WERI-Rb-1 (cell line): ENCODE results near the gene SLIT2.

Experiments used
- DNase-seq: peaks from one replicate; pipeline ENCODE4 v3.0.0-alpha.2; 2020
- H3K27ac ChIP-seq: fragments of 250-450 bp; sonication (Bioruptor Pico); 2 replicates; pipeline ENCODE4 v1.5.1; 2020; ENCODE audit warnings: mild to moderate bottlenecking, moderate library complexity
- H3K27me3 ChIP-seq: fragments of 250-450 bp; sonication (Bioruptor Pico); 2 replicates; pipeline ENCODE4 v1.5.1; 2021; ENCODE audit warnings: mild to moderate bottlenecking, low read depth, moderate library complexity; ENCODE audit not compliant: insufficient read depth, severe bottlenecking
- H3K36me3 ChIP-seq: fragments of 250-450 bp; sonication (Bioruptor Pico); 2 replicates; pipeline ENCODE4 v1.5.1; 2020; ENCODE audit warnings: mild to moderate bottlenecking, moderate library complexity
- H3K4me3 ChIP-seq: 2 replicates; pipeline ENCODE4 v1.5.1; 2011; ENCODE audit warnings: low read depth, mild to moderate bottlenecking, control low read depth, low read length
- H3K9me3 ChIP-seq: fragments of 250-450 bp; sonication (Bioruptor Pico); 2 replicates; pipeline ENCODE4 v1.5.1; 2021; ENCODE audit warnings: mild to moderate bottlenecking, moderate library complexity; ENCODE audit not compliant: severe bottlenecking
- TF ChIP-seq, protein P1 (sequence below): IDR thresholded peaks from 2 replicates; pipeline ENCODE4 v1.5.1; 2011; ENCODE audit warnings: low read depth, mild to moderate bottlenecking, control low read depth, inconsistent platforms, low read length

SLIT2 gene

DNA sequence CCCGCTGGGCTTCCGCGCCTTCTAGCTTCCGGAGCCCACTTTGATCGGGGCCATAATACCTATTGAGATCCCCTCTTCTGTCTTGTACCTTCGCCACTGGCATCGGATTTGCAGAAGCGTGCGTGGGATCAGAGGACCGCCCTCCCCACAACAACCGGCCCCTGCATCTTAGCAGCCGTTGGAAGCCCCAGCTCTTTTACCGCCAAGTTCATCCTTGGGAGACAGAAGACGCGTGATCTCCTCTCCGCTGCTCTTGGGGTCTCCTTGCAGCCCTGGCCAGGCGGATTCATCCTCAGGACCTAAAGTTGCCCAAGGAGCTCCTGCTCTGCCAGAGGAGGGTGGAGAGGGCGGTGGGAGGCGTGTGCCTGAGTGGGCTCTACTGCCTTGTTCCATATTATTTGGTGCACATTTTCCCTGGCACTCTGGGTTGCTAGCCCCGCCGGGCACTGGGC, 1.6 kb downstream of the SLIT2 start:
- H3K4me3 ChIP-seq: peak overlapping the region; percentile 70
- peak; percentile 9 for DNase-seq

DNA sequence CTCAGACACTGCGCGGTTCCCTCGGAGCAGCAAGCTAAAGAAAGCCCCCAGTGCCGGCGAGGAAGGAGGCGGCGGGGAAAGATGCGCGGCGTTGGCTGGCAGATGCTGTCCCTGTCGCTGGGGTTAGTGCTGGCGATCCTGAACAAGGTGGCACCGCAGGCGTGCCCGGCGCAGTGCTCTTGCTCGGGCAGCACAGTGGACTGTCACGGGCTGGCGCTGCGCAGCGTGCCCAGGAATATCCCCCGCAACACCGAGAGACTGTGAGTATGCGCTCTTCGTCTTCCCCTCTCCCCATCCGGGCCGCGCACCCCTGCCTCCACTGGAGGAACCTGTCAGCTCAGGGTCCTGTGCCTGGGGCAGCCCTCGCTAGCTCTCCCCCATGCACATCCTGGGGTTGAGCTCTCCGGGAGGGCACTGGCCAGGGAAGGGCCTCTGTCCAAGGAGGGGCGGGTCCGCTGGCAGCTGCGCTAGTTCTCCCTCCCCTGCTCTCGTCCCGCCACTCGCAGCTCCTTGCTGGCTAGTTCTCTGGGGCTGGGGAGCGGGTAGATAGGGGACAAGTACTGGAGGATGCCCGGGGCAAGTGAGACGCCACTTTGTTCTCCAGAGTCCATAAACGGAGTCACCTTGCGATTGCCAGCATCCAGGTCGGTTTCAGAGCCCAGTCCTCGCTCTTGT, 2.2 kb downstream of the SLIT2 start:
- Histone ChIP-seq H3K9me3 (no peaks in the 10 kb centered on the region), H3K4me3 (peak overlapping the region; percentile 70), H3K27me3 (peaks cover 41% of the 10 kb centered on the region), H3K36me3 (no peaks in the 10 kb centered on the region), H3K27ac (no peak overlapping the region)
- peak; percentile 31 for DNase-seq
- TF ChIP-seq, protein P1, sequence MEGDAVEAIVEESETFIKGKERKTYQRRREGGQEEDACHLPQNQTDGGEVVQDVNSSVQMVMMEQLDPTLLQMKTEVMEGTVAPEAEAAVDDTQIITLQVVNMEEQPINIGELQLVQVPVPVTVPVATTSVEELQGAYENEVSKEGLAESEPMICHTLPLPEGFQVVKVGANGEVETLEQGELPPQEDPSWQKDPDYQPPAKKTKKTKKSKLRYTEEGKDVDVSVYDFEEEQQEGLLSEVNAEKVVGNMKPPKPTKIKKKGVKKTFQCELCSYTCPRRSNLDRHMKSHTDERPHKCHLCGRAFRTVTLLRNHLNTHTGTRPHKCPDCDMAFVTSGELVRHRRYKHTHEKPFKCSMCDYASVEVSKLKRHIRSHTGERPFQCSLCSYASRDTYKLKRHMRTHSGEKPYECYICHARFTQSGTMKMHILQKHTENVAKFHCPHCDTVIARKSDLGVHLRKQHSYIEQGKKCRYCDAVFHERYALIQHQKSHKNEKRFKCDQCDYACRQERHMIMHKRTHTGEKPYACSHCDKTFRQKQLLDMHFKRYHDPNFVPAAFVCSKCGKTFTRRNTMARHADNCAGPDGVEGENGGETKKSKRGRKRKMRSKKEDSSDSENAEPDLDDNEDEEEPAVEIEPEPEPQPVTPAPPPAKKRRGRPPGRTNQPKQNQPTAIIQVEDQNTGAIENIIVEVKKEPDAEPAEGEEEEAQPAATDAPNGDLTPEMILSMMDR: no peak

More for the DNA sequence above, 1.6 kb downstream of the SLIT2 start:
- H3K27ac ChIP-seq: no peak overlapping the region
- TF ChIP-seq, protein P1: no peak
- H3K27me3 ChIP-seq: peaks cover 41% of the 10 kb centered on the region
- no peaks in the 10 kb centered on the region for H3K36me3 ChIP-seq
- H3K9me3 ChIP-seq: no peaks in the 10 kb centered on the region

DNA sequence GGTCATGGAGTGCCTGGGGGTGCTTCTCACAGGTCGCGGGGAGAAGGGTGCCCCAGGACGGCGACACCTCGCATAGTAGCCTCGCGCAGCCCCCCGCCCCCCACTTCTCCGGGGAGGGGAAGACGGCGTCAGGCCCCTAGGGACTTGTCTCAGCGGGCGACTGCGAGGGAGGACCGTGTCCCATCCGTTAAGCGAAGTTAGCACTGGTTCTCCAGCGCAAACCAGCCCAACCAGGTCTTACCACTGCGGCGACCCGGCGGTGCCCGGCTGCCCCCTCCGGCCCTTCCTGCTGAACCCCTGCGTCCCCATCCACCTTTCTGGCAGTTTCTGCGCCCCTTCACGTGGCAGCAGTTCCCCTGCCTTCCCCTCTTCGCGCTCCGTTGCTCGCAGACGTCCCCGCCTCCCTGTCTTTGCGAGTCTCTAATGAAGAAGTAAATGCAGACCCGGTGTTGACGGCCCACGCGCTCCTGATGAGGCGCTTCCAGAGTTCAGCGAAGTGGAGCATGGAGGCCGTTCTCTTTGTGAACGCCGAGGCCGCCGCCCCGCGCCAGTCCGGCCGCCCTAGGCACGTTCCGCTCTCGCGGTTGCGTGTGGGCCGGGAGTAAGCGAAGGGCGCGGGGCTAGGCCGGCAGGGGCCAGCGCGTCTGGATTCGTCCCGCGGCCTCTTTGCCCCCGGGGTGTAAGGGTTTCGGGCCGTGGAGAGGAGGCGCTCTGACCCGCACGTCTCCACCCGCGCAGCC, 3.0 kb downstream of the SLIT2 start:
- TF ChIP-seq, protein P1: no peak
- Histone ChIP-seq H3K9me3 (no peaks in the 10 kb centered on the region), H3K27ac (no peak overlapping the region), H3K36me3 (no peaks in the 10 kb centered on the region), H3K4me3 (peak overlapping the region; percentile 70), H3K27me3 (peaks cover 41% of the 10 kb centered on the region)
- DNase-seq: peak; percentile 25

DNA sequence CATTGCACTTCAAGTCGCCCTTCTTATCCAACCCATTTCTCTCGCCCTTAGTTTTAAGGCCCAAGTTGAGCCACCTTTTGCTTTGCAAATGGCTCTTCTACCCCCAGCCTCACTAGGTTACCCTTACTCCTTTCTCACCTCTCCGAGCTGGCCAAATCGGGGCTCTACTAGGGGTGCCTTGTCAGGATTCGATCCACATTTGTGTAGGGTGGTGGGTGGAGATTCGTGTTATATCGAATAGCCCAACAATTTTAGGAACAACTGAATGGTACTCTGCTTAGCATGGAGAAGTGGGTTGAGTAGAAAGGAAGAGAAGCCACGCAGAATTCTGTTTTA, 3.5 kb downstream of the SLIT2 start:
- no peaks in the 10 kb centered on the region for H3K36me3 ChIP-seq
- H3K4me3 ChIP-seq: peak overlapping the region; percentile 70; the same call in 1 of the 2 replicates
- no peak for DNase-seq
- TF ChIP-seq, protein P1: no peak
- H3K9me3 ChIP-seq: no peaks in the 10 kb centered on the region
- no peak overlapping the region for H3K27ac ChIP-seq
- peaks cover 41% of the 10 kb centered on the region for H3K27me3 ChIP-seq

DNA sequence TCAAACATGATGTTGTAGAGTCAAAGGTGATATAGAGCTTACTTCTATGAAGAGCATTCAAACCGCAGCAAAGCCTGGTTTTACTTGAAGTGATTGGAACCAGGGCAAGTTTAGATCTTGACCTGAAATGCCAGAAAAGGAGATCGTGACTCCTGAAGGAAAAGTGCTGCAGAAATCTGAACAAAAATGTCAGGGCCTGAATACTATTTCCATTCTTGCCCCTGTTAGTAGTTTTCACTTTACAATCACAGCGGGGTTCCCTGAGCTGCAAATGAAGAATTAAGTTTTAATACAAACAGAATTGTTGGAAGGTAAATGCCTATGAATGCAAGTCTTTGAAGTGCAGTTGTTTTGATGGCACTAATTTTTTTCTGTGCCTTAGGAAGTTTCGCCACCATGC, 4.1 kb downstream of the SLIT2 start:
- TF ChIP-seq, protein P1: no peak
- no peak overlapping the region for H3K27ac ChIP-seq
- no peaks in the 10 kb centered on the region for H3K9me3 ChIP-seq
- no peak for DNase-seq
- H3K4me3 ChIP-seq: no peak overlapping the region
- peaks cover 40% of the 10 kb centered on the region for H3K27me3 ChIP-seq
- H3K36me3 ChIP-seq: no peaks in the 10 kb centered on the region
